SH-SY5Y (cell line): Measurements from ENCODE around the gene NOS3.

Experiments
- GATA2 ChIP-seq: IDR thresholded peaks from 2 replicates; pipeline ENCODE4 v1.6.1; 2011; ENCODE audit warnings: mild to moderate bottlenecking, low read depth, low read length
- GATA3 ChIP-seq: IDR thresholded peaks from 2 replicates; pipeline ENCODE4 v1.6.1; 2011; ENCODE audit warnings: low read depth, mild to moderate bottlenecking, low read length, moderate library complexity

NOS3 gene

GRCh38 chr7:150955519-150956394, 35.1 kb upstream of the NOS3 start:
- TF ChIP-seq GATA3 (no peak), GATA2 (peak; percentile 70)

DNA sequence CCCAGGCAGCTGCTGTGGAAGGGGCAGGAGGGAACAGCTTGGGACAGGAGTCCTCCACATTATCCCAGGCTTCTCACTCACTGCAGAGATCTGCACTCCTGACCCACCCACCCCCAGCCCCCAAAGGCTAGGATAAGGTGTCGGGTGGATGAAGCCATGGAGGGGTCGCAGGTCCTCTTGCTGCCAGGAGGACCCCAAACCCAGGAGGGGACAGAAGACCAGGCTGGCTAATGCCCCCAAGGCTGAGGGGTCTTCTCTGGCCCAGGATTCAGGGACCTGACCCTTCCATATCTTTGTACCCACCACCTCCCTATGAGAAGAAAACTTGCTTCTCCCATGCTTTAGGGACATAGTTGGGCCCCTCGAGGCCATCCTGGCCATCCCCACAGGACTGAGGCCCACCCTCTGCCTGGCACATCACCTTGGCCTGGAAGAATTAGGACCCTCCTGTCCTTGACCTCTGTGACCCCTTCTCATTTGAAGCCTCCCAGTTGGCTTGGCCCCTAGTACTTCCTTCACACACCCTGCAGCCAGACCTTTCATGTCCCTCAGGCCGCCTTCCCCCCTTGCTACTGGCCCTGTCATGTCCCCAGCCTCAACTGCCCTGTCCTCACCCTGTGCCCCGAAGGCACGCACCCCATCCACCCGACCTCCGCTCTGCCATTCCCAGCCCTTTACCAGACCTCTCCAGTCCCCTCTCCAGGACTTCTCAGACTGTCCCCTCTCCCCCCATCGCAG, 34.3 kb upstream of the NOS3 start:
- TF ChIP-seq GATA2 (no peak), GATA3 (no peak)

DNA sequence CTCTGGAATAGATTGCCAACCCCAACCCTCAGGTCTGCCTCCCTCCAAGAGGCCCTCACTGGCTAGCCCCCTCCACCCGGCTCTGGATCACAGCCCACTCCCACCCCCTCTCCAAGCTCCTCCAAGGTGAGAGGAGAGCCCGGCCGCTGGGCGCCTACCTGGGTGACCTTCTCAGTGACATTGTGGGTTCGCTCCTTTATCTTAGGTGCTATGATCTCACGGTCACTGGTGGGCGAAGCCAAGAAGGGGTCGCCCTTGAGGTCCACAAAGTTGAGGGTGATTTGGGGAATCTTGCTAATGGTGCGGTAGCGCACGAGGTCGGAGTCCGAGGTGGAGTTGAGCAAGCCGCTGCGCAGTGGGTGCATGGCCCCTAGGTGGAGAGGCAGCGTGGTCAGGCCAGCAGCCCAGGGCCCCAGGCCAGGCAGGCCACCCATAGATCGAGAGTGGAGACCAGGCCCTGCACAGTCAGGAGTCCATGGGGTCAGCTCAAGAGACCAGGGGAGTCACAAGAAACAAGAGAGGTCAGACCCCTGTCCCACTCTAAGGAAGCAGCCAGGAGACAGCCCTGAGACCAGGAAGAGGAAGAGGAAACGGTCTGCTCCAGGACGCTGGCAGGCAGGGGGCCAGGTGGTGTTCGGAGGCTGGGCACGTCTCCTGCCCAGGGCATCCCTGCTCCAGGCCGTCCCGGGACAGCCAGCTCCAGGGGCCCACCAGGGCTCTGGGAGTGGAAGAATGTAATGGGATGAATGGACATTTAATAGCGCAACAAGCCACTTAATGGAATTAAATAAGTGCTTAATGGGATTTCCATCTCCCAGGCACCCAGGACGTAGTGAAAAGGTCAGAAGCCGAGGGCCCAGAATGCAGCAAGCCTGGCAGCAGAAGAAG, 33.4 kb upstream of the NOS3 start:
- TF ChIP-seq GATA3 (no peak), GATA2 (no peak)

- no peak for TF ChIP-seq GATA2
- no peak for TF ChIP-seq GATA3
Measured at GRCh38 chr7:150958062-150958552, 32.7 kb upstream of the NOS3 start.

DNA sequence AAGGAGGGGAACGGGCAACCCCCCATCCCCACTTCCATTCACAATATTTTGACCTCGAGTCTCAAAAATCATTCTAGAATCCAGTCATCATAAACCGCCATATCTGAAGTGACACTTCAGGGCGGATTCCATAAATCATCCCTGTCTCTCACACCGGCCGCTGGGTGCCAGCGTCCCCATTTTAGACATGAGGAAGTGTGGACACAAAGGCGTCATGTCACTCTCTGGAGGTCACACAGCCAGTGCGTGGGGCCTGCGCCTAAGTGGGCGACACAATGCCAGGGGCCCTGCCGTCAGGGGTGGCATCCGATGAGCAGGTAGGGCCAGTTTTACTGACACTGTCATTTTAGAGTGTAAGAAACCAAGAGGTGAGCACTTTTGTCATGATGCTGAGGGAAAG, 32.2 kb upstream of the NOS3 start:
- TF ChIP-seq GATA2 (no peak), GATA3 (no peak)

GRCh38 chr7:150959081-150959480, 31.7 kb upstream of the NOS3 start:
- no peak for TF ChIP-seq GATA3
- TF ChIP-seq GATA2: no peak

DNA sequence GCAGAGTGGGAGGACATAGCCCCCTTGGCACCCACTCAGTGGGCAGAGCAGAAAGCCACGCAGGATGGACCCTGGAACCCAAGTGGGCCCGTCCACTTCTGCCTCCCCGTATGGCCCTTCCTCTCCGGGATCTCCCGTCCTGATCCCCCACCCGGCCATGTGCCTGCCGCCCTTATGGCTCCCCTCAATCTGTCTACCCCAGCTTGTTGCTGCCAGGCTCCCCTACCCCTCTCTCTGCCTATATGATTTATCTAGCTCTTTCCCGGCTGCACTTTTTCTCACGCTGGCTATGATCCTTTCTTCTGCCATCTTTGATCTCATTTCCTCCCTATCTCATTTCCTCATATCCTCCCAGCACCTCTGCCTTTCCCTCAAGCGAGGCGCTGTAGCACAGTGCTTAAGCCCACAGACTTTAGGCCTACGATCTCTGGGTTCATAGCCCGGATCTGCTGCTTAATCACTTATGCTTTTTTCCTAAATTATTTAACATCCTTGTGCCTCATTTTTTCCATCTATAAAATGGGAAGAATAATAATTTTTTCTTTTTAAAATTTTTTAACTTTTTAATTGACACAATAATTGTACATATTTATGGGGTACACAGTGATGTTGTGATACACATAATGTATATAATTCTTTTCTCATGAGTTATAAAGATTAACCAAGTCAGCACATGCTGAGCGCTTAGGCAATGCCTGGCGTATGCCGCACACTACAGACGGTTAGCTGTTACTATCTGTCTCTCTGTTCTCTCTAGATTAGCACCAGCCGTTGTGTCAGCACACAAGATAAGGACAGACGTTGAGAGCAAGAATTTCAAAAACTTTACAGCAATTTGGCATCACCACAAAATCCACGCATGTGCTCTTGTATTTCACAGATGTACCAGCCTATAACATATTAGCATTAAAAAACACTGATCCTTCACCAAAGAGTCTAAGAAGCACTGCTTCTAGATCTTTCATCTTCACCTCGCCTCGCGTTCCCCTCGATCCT, 30.8 kb upstream of the NOS3 start:
- TF ChIP-seq GATA2 (no peak), GATA3 (no peak)

DNA sequence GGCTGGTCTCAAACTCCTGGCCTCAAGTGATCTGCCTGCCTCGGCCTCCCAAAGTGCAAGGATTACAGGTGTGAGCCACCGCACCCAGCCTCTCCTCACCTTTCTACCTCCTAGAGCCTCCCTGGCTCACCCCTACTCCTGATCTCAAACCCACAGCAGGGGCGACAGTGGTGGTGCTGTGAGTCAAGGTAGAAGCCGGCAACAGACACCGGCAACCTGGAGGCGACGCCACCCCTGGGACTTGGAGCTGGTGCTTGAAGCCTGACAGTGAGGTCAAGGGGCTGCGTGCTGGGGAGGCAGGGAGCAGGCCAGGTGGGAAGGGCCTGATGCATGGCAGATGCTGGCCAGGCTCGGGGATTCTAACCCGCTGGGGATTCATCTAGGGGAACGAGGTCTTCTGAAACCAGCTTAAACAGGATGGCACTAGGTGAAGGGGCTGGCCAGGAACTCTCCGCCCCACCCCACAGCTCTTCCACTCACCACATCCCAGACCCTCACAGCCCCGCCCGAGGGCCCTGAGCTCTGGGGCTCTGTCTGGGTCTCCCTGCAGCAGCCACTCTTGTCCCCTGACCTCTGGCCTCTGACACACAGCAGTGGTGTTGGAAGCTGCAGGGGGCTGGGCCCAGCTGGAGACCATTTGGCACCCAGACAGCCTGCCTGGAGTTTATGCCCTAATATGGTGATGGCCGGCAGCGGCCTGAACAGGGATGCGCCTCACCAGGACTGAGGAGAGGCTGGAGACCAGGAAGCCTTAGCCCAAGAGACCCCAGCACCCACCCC, 29.1 kb upstream of the NOS3 start:
- TF ChIP-seq GATA2 (no peak), GATA3 (no peak)

DNA sequence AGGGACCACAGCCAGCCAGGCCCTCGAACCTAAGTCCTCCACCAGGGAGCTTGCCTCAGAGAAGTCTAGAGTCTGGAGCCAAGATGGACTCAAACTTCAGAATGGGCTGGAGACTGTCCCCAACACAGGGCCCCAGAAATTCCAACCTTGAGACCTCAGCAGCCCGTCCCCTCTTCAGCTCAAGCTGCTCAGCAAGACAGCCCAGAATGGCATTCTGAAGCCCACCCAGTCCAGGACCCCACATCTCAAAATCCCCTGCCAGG, 28.6 kb upstream of the NOS3 start:
- no peak for TF ChIP-seq GATA2
- TF ChIP-seq GATA3: no peak

GRCh38 chr7:150962553-150963399, 28.0 kb upstream of the NOS3 start:
- no peak for TF ChIP-seq GATA3
- no peak for TF ChIP-seq GATA2

DNA sequence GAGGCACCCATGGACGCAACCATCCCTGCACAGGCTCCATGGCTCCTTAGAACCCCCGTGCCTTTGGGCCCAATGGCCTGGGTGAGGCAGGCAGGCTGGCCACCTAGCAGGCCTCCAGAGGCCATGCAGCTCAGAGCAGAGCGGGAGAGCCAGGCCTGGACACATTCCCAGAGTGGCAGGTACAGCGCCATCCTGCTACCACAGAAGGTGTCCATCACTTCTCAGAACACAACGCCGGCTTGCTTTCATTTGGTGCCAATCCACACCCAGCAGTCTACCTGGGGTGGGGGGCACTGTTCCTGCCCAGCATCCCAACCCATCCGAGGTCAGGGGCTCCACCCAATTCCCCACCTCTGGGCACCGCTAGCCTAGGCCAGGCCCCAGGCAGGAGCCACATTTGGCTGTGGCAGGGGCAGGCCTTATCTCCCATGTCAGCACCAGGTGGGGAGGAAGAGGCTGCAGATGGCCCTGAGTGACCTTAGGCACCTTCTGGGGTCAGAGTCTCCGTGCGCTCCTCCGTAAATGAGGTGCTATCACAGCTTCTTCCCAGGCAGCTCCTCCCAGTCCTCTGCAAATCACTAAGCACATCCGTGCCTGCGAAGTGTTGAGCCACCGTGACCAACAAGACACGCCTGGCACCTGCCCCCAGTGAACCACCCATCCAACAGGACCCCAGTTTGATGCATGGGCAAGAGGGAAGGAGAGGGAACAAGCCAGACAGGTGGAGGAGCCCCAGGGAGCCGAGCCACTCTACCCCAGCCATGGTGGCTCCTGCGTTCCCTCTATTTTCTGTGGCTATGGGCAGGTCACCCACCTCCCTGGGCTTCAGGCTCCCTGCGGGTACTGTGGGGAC, 26.9 kb upstream of the NOS3 start:
- TF ChIP-seq GATA3: no peak
- TF ChIP-seq GATA2: no peak; the same call in 1 of the 2 replicates
